ENCODE data around the gene GALNT9.

GALNT9 gene

DNA sequence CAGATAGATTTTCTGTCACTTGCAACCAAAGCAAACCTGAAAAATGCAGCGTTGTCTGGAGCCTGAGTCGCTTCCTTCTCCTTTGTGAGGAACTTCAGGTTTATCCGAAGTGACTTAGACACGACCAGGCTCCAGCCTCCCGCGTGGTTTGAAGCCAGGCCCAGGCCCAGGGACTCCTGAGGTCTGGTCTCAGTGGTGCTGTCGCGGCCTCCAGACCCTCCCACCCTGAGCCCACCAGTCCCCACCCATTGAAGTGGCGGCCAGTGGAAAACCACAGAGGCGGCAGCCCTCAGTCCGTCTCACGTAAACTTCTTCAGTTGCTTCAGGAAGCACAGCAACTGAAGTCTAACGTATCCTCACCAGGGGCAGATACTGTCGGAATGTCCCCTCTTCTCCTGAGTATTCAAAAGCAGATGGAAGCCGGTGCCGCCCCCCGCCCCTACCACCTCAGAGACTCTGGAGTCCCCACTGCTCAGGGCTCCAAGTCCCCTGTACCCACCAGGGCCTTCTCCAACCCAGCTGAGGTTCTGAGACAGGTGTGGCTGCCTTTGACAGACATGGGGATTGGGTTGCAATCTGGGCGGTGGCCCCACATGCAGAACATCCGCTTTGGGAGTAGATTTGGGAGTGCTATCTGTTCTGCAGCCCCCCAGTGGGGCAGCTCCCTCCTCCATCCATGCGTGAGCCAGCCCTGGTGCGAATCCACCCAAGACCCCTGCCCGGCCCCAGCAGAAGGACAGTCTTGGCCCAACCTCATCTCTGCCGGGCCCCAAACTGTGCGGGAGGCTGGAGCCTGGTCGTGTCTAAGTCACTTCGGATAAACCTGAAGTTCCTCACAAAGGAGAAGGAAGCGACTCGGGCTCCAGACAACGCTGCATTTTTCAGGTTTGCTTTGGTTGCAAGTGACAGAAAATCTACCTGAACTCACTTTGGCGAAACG lies 26.6 kb upstream of the GALNT9 start:
- Histone ChIP-seq H3K9me3 (ENCODE audit: control insufficient read depth, low read length) (no peaks in the 10 kb centered on the region), H3K4me1 (ENCODE audit: control insufficient read depth, insufficient read depth, low read length) (no peaks in the 10 kb centered on the region), H3K27me3 (ENCODE audit: control insufficient read depth, insufficient read depth, low read length) (peaks cover 9% of the 10 kb centered on the region), H3K4me3 (ENCODE audit: low read length) (no peak overlapping the region), H3K36me3 (ENCODE audit: control insufficient read depth, insufficient read depth, low read length) (no peaks in the 10 kb centered on the region), H3K9ac (ENCODE audit: low read length) (no peak overlapping the region)

- H3K9ac ChIP-seq (ENCODE audit: low read length), result no peak overlapping the region
- peaks cover 9% of the 10 kb centered on the region for H3K27me3 ChIP-seq (ENCODE audit: control insufficient read depth, insufficient read depth, low read length)
- no peaks in the 10 kb centered on the region for H3K9me3 ChIP-seq (ENCODE audit: control insufficient read depth, low read length)
- no peak overlapping the region for H3K4me3 ChIP-seq (ENCODE audit: low read length)
- H3K4me1 ChIP-seq (ENCODE audit: control insufficient read depth, insufficient read depth, low read length), result no peaks in the 10 kb centered on the region
- H3K36me3 ChIP-seq (ENCODE audit: control insufficient read depth, insufficient read depth, low read length), result no peaks in the 10 kb centered on the region
Observed at GRCh38 chr12:132354982-132355680, 25.7 kb upstream of the GALNT9 start.

DNA sequence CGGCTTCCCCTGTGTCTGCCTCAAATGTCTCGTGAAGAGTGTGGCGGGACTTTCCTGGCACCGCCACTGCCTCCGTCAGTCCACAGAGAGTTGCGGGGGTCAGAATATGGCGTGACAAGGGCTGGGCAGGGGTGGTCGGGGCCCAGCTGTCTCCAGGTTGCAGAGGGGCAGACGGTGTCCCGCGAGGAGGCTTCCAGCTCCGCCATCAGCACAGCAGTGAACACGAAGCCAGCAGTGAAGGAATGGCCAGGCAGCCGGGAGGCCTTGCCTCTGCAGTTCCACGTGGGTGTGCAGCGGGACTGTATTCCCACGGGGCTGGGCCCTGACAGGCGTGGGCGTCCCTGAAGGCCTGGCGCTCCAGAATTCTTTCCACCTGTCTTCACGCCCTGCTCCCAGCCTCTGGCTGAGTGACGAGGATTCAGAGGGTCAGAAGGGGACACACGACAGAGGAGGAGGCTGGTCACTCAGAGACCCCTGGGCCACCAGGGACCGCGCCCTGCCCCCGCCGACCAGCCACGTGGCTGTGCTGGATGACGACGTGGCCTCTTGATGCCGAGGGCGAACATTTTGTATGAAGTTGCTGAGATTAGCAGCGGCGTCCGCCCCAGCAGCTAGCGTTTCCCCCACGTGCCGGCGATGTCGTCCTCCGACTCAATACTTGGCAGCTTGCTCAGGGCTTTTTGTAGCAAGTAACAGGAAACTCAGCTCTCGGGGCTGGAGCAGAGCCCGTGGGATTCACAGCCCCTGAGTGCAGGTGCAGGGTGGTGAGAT lies 25.0 kb upstream of the GALNT9 start:
- H3K4me1 ChIP-seq (ENCODE audit: control insufficient read depth, insufficient read depth, low read length), result no peaks in the 10 kb centered on the region

DNA sequence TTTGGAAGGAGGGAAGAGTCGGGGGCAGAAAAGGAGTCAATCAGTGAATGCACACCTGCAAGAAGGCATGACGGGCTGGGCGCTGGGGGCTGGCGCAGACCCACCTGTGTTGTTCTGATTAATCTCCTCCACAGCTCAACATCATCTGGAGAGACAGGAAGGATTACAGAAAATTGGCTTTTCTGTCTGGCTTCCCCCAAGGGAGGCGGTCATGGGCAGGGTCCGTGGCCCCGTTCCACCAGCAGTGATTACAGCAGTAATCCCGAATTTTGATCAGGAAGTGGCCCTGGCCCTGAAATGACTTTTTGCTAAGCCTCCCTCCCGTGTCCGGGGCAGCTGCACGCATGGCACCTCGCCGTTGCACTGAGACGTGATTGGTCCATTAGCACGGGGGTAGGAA lies 24.4 kb upstream of the GALNT9 start:
- Histone ChIP-seq H3K36me3 (ENCODE audit: control insufficient read depth, insufficient read depth, low read length) (no peaks in the 10 kb centered on the region), H3K9me3 (ENCODE audit: control insufficient read depth, low read length) (no peaks in the 10 kb centered on the region), H3K4me1 (ENCODE audit: control insufficient read depth, insufficient read depth, low read length) (no peaks in the 10 kb centered on the region), H3K4me3 (ENCODE audit: low read length) (no peak overlapping the region), H3K9ac (ENCODE audit: low read length) (no peak overlapping the region), H3K27me3 (ENCODE audit: control insufficient read depth, insufficient read depth, low read length) (peaks cover 9% of the 10 kb centered on the region)

More for the DNA sequence above, 25.0 kb upstream of the GALNT9 start:
- H3K36me3 ChIP-seq (ENCODE audit: control insufficient read depth, insufficient read depth, low read length), result no peaks in the 10 kb centered on the region
- H3K4me3 ChIP-seq (ENCODE audit: low read length), result no peak overlapping the region
- no peak overlapping the region for H3K9ac ChIP-seq (ENCODE audit: low read length)
- H3K9me3 ChIP-seq (ENCODE audit: control insufficient read depth, low read length), result no peaks in the 10 kb centered on the region
- peaks cover 9% of the 10 kb centered on the region for H3K27me3 ChIP-seq (ENCODE audit: control insufficient read depth, insufficient read depth, low read length)

DNA sequence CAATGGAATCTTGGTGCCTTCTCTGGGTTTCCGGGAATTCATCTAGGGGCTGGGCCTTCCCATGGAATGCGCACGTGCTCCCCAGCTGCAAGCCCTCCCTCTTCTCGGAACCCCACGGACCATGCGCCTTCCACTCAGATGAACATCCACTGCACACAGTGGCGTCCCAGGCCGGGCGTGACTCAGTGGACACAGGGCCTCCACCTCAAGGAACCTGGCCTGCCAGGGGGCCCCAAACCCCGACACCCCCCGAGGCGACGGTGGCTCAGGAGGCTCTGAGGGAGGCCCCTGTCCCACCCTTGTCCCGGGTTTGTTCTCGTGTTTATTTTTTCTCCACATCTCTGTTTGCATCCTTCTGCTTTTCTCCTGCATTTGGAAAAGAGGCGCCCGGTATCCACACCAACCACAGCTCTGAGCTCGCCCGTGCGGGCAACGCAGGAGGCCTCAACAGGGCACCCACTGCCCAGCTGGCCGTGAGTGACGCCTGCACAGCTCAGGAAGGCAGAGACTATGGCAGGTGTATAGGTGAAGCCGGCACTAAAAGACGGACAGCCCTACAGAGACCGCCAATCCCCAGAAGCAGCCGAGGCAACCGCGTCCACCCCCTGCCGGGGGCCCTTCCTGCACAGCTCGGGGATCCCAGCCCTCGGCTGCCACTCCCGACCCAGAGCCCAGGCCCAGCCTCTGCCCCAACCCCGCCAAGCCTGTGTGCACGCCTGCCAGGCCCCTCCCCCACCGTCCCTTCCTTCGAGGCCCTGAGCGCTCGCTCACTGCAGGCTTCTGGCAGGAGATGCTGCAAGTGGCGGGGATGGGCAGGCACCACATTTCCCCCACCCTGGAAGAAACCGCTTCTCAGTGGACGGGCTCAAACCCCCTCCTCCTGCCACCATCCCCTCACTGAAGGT lies 23.8 kb upstream of the GALNT9 start:
- no peak overlapping the region for H3K4me3 ChIP-seq (ENCODE audit: low read length)
- peaks cover 9% of the 10 kb centered on the region for H3K27me3 ChIP-seq (ENCODE audit: control insufficient read depth, insufficient read depth, low read length)
- no peak overlapping the region for H3K9ac ChIP-seq (ENCODE audit: low read length)
- no peaks in the 10 kb centered on the region for H3K4me1 ChIP-seq (ENCODE audit: control insufficient read depth, insufficient read depth, low read length)
- H3K9me3 ChIP-seq (ENCODE audit: control insufficient read depth, low read length), result no peaks in the 10 kb centered on the region
- H3K36me3 ChIP-seq (ENCODE audit: control insufficient read depth, insufficient read depth, low read length), result no peaks in the 10 kb centered on the region

DNA sequence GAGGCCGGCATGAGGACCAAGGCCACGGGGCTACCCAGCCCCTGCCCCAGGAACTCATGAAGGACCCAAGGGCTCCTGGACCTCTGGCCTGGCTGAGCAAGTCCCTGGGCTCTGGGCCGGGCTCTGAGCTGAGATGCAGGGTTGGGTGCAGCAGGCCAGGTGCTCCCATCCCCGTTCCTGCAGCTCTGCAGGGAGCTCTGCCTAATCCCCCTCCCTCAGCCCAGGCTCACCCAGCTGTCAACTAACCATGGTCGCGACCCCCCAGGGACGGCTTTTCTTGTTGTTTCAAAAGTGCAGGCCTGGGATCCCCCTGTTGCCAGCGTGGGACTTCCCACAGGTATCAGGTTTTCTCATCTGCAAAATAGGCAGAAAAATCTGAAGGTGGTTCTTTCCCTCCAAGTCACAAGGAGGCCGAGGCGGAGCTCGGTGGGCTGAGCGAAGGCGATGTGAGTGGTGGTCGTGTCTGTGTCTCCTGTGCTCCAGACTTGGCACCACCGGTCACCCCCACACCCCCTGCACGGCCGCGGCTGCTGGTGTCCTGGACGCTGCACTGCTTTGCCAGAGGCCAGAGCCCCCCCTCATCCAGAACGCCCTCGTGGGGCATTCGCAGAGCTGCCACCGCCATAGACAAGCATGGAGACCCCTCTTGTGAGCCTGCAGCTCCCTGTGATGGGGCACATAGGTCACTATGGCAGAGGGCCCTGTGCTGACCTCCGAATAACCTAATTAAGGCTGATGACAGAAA lies 22.5 kb upstream of the GALNT9 start:
- no peaks in the 10 kb centered on the region for H3K4me1 ChIP-seq (ENCODE audit: control insufficient read depth, insufficient read depth, low read length)
- peaks cover 9% of the 10 kb centered on the region for H3K27me3 ChIP-seq (ENCODE audit: control insufficient read depth, insufficient read depth, low read length)
- H3K4me3 ChIP-seq (ENCODE audit: low read length), result no peak overlapping the region
- H3K9ac ChIP-seq (ENCODE audit: low read length), result no peak overlapping the region
- H3K9me3 ChIP-seq (ENCODE audit: control insufficient read depth, low read length), result no peaks in the 10 kb centered on the region
- H3K36me3 ChIP-seq (ENCODE audit: control insufficient read depth, insufficient read depth, low read length), result no peaks in the 10 kb centered on the region

- Histone ChIP-seq H3K36me3 (ENCODE audit: control insufficient read depth, insufficient read depth, low read length) (no peaks in the 10 kb centered on the region), H3K4me3 (ENCODE audit: low read length) (no peak overlapping the region), H3K9me3 (ENCODE audit: control insufficient read depth, low read length) (no peaks in the 10 kb centered on the region), H3K27me3 (ENCODE audit: control insufficient read depth, insufficient read depth, low read length) (peaks cover 8% of the 10 kb centered on the region), H3K9ac (ENCODE audit: low read length) (no peak overlapping the region), H3K4me1 (ENCODE audit: control insufficient read depth, insufficient read depth, low read length) (no peaks in the 10 kb centered on the region)
Observed at GRCh38 chr12:132349501-132350131, 20.2 kb upstream of the GALNT9 start.

DNA sequence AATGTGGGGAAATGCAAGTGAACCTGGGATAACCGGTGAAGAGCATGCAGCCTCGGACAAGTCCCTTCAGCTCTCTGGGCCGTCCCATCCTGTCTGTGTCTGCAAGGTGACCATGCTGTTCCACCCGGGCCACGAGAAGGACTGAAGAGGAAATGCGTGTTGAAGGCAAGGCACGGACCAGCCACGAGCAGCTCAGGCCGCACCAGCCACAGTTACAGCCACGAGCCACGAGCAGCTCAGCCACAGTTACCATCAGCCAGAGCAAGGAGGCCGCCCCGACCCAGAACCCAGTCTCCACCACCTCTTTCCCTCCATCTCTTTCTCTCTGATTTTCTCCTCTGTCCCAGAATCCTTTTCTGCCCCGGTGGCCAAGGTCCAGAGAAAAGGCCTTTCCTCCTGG lies 18.8 kb upstream of the GALNT9 start:
- H3K36me3 ChIP-seq (ENCODE audit: control insufficient read depth, insufficient read depth, low read length), result no peaks in the 10 kb centered on the region
- H3K9ac ChIP-seq (ENCODE audit: low read length), result no peak overlapping the region
- H3K27me3 ChIP-seq (ENCODE audit: control insufficient read depth, insufficient read depth, low read length), result no peaks in the 10 kb centered on the region
- H3K4me3 ChIP-seq (ENCODE audit: low read length), result no peak overlapping the region
- H3K4me1 ChIP-seq (ENCODE audit: control insufficient read depth, insufficient read depth, low read length), result no peaks in the 10 kb centered on the region
- no peaks in the 10 kb centered on the region for H3K9me3 ChIP-seq (ENCODE audit: control insufficient read depth, low read length)

GRCh38 chr12:132347176-132347855 lies 17.9 kb upstream of the GALNT9 start:
- no peak overlapping the region for H3K9ac ChIP-seq (ENCODE audit: low read length)
- no peaks in the 10 kb centered on the region for H3K27me3 ChIP-seq (ENCODE audit: control insufficient read depth, insufficient read depth, low read length)
- H3K36me3 ChIP-seq (ENCODE audit: control insufficient read depth, insufficient read depth, low read length), result no peaks in the 10 kb centered on the region
- H3K4me1 ChIP-seq (ENCODE audit: control insufficient read depth, insufficient read depth, low read length), result no peaks in the 10 kb centered on the region
- no peaks in the 10 kb centered on the region for H3K9me3 ChIP-seq (ENCODE audit: control insufficient read depth, low read length)
- H3K4me3 ChIP-seq (ENCODE audit: low read length), result no peak overlapping the region

DNA sequence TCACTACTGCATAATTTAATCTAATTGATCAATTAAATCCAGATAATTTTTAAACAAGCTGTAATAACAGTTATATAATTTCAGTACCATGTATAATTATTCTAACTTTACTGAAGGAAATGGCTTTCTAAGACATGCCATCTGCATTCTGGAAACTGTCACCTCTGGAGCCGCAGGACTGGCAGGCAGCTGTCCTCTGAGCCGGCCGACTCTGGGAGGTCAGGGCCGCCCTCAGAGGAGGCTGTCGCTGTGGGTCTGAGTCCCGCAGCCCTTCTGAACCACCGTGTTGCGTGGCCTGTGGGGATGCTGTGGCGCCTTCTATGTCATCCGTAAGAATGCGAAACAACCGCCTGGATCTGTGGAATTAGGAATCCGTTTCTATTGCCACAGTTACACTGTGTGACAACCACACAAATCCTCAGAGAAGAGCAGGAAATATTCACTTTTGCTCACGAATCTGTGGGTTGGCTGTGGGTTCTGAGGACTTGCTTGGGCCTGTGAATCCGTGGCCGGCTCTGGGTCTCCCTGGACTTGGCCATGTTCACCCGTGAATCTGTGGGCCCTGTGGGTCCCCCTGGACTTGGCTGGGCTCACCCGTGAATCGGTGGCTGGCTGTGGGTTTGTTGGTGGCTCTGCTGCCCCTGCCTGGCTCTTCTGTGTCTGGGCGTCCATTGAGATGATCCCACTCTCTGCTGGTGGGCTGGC lies 17.2 kb upstream of the GALNT9 start:
- H3K9ac ChIP-seq (ENCODE audit: low read length), result no peak overlapping the region
- no peaks in the 10 kb centered on the region for H3K36me3 ChIP-seq (ENCODE audit: control insufficient read depth, insufficient read depth, low read length)
- H3K4me1 ChIP-seq (ENCODE audit: control insufficient read depth, insufficient read depth, low read length), result no peaks in the 10 kb centered on the region
- no peaks in the 10 kb centered on the region for H3K27me3 ChIP-seq (ENCODE audit: control insufficient read depth, insufficient read depth, low read length)
- no peaks in the 10 kb centered on the region for H3K9me3 ChIP-seq (ENCODE audit: control insufficient read depth, low read length)
- H3K4me3 ChIP-seq (ENCODE audit: low read length), result no peak overlapping the region
